GM12875 (cell line): ENCODE data around the gene PRG3.

Source experiments
- H3K4me3 ChIP-seq: one replicate; pipeline ENCODE4 v1.5.1; 2011; ENCODE audit warnings: low read depth, low read length, control low read depth
- TF ChIP-seq, protein P1 (sequence below): IDR thresholded peaks from 2 replicates; pipeline ENCODE4 v1.5.1; 2011; ENCODE audit warnings: low read depth, mild to moderate bottlenecking, control low read depth, inconsistent platforms, low read length, moderate library complexity, borderline replicate concordance; ENCODE audit not compliant: insufficient read depth

Gene PRG3

DNA sequence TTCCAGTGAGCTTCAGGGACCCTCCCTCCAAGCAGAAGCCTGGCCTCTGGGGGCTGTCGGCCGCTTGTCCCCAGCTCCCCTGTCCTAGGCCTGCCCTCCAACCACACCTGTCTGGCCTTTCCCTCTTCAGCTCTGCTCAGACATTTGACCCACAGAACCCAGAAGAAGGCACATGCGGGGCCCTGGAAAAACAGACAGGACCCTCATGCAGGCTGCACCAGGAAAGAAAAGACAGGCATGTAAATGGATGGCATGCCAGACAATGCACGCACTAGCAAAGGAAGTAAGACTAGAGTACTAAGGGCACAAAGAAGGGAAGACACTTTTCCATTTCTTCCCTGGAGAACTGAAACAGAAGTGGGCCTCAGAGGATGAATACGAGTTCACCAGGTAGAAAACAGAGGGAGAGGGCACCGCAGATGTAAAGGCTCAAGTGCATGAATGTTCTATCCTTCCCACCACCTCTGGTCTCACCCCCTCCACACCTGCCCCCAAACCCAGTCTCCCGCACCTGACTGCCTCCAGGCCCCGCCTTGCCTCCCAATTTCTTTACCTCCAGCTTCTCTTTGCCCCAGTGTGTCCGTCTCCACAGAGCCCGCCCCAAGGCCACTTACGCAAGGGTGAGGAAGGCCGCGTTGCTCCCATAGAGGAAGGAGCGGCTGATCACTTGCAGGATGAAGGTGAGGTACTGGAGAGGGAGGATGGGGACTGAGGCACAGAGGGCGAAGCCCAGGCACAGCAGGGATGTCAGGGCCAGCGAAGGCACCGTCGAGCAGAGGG lies 28.6 kb upstream of the PRG3 start:
- H3K4me3 ChIP-seq = no peak overlapping the region
- TF ChIP-seq, protein P1, sequence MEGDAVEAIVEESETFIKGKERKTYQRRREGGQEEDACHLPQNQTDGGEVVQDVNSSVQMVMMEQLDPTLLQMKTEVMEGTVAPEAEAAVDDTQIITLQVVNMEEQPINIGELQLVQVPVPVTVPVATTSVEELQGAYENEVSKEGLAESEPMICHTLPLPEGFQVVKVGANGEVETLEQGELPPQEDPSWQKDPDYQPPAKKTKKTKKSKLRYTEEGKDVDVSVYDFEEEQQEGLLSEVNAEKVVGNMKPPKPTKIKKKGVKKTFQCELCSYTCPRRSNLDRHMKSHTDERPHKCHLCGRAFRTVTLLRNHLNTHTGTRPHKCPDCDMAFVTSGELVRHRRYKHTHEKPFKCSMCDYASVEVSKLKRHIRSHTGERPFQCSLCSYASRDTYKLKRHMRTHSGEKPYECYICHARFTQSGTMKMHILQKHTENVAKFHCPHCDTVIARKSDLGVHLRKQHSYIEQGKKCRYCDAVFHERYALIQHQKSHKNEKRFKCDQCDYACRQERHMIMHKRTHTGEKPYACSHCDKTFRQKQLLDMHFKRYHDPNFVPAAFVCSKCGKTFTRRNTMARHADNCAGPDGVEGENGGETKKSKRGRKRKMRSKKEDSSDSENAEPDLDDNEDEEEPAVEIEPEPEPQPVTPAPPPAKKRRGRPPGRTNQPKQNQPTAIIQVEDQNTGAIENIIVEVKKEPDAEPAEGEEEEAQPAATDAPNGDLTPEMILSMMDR = no peak

DNA sequence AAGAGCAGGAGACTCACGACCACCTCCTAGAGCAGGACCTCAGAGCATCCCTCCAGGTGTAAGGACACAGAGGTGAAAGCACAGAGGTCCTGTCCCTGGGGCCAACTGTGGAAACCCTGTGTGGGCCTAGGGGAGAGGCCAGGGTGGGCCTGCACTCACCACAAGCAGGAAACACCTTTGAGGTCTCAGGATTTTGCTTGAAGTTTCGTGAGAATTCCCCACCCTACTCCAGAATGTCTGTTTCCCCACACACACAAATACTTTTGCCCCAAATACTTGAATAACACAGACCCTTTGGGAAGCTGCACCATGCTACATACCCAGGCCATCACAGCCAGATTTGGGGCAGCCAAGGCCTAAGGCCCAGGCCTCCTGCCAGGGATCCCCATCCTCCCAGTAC lies 27.8 kb upstream of the PRG3 start:
- H3K4me3 ChIP-seq = no peak overlapping the region
- TF ChIP-seq, protein P1 = no peak

DNA sequence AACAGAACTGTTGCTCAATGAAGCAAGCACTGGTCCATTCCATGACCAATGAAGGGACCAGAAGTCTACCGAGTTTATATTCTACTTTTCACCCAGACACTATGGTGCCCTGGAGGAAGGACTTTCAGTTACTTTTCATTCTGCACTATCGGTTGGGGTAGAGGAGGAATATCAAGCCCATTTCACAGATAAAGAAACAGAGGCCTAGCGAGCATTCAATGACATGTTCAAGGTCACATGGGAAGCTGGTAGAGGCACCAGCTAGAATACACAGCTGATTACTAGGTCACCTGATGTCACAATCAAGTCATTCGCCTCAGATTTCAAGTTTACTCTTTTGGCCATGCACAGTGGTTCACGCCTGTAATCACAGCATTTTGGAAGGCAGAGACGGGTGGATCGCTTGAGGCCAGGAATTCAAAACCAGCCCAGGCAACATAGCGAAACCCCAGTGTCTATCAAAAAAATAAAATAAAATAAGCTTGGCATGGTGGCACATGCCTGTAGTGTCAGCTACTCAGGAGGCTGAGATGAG lies 27.1 kb upstream of the PRG3 start:
- no peak overlapping the region for H3K4me3 ChIP-seq
- TF ChIP-seq, protein P1 = no peak

DNA sequence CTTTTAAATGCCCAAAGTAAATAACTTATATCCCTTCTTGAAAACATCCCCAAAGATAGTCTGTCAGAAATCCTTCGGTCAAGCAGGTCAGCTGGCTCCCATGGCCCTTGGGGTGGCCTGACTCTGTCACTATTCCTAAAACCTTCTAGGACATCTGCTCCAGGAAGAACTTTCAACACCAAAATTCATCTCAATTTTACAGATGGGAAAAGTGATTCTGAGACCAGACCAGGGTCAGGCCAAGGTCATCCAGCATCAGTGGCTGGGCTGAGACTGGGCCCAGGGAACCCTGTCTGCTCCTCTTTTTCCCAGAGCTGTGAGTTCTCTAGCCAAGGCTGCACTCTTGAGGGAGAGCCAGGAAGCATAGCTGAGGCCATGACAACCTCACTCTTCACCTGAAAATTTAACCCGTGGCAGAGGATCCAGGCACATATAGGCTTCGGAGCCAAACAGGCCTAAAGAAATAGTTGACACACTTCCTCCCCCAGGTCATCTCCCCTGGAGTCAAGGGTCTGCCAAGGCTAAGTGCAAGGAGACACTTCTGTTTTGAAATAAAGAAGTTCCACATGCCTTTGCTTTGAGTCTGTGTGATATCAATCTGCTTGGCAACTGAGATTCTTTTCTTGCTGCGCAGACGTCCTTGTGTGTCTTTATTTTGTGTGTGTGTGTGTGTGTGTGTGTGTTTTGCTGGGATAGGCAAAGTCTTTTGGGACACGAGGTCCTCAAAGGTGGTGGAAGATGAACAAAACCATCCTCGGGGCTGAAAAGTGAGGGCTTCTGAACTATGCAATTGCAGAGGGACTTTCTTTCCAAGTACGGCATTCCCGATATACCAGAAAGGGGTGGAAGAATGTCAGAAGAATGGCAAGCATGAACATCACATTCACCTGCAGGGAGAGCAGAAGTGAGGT lies 26.3 kb upstream of the PRG3 start:
- TF ChIP-seq, protein P1 = no peak
- H3K4me3 ChIP-seq = no peak overlapping the region

DNA sequence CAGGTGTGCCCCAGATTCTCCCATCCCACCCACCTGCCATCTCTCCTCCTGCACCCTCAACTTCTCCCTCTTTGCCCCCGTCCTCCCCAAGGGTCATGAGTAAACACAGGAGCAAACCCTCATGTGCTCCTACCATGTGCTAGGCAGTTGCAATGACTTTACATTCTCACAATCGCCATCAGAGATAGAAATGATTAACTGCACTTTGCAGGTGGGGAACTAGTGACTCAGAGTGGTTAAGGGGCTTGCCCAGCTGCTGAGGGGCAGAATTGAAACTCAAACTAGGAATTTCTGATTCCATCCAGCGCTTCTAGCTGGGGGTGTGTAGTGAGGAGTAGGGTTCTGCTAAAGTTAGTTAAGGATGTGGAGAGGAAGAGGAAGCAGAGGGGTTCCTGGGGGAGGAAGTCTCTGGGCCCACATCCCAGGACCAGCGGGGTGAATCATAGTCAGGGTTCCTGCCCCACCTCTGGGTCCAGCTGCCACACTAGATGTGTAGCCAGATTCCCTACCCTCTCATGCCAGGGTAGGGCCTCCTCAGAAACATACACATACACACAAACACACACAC lies 25.5 kb upstream of the PRG3 start:
- TF ChIP-seq, protein P1 = no peak
- no peak overlapping the region for H3K4me3 ChIP-seq

DNA sequence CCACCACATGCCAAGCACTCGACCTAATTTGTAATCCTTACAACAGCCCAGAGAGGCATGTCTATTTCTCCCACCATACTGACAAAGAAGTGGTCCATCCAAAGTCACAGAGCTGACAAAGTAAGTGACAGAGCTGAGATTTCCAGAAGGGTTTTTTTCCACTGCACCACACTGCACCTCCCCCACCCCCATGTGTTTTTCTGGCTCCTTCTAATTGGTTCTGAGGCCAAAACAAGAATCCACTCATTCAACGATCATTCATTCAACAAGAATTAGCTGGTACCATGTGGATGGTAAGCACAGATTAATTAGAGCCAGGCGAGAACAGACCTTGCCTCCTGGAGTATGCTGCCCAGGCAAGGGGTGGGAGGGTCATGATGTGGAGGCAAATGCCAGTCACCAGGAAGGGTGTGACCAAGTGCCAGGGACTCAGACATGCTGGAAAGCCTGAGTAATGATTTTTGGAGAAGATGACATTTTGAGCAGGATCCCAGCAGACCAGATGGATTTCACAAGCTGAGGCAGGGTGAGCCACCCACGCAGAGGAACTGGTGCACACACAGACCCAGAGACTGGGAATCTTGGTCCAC lies 24.4 kb upstream of the PRG3 start:
- TF ChIP-seq, protein P1 = no peak
- H3K4me3 ChIP-seq = no peak overlapping the region
